ENCODE measurements around the gene CORT. TPM values are rescaled to one million over a fixed set of nuclear protein-coding genes. Genes with fewer than 3 reads are reported as not detected.

The CORT gene
- total and polyA plus RNA-seq, 2 of the 4 experiments (the other 2 are of a cell fraction): 0.10 TPM; not detected in 1

DNA sequence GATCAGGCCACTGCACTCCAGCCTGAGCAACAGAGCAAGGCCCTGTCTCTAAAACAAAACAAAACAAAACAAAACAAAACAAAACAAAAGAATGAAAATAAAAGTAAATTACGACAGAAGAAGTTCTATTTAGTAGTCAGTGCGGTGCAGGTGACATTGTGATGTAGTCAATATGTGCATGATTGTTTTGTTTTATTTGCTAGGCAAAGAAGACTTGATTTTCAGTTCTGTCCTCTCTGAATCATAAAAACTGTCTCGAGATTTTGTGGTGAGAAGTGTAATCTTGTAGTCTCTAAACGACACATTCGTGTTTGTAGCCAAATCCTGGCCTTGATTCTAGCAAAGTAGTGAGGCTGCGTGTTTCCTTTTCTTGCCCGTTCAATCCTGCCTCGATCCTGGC, 48.4 kb downstream of the CORT start:
- H3K9me3 ChIP-seq (ENCODE audit: control insufficient read depth, insufficient read depth, low read length): no peaks in the 10 kb centered on the region
- H3K4me1 ChIP-seq (ENCODE audit: control insufficient read depth, insufficient read depth, low read length): peaks cover 5% of the 10 kb centered on the region
- H3K27ac ChIP-seq (ENCODE audit: insufficient read depth, low read length): no peak overlapping the region
- H4K20me1 ChIP-seq (ENCODE audit: insufficient read depth, low read length): peaks cover 21% of the 10 kb centered on the region
- H3K9ac ChIP-seq (ENCODE audit: low read depth, low read length): no peak overlapping the region
- H2AK9ac ChIP-seq (replicated peaks; ENCODE audit: low read depth, low read length, poor library complexity): no peak overlapping the region
- POLR2A ChIA-PET (ENCODE audit: unreplicated experiment): no interaction called here
- no peaks in the 10 kb centered on the region for H3K27me3 ChIP-seq (ENCODE audit: control insufficient read depth, insufficient read depth, low read length)
- in situ Hi-C loops (cut with MboI; ENCODE audit: low sequenced_read_pairs): no loop called here
- BruUV-seq (replicated peaks): no TSS peak
- no peak overlapping the region for H2AK5ac ChIP-seq (ENCODE audit: low read depth, low read length)
- no peak overlapping the region for H3K4me3 ChIP-seq (ENCODE audit: insufficient read depth, low read depth, low read length)
- H2BK15ac ChIP-seq (ENCODE audit: low read depth, low read length): no peak overlapping the region
- no peak overlapping the region for H4K91ac ChIP-seq (ENCODE audit: insufficient read depth, low read depth, low read length)
- dilution Hi-C loops (cut with HindIII; ENCODE audit: low sequenced_read_pairs, unreplicated experiment): no loop called here
- no peak overlapping the region for H2AFZ ChIP-seq (replicated peaks; ENCODE audit: low read length, poor library complexity)
- H3K9me1 ChIP-seq (ENCODE audit: insufficient read depth, low read length): no peaks in the 10 kb centered on the region
- peaks cover 19 to 57% of the 10 kb centered on the region in 2 experiments for H3K79me1 ChIP-seq (ENCODE audit: low read depth in 1 of 2, low read length in 2 of 2)
- H3K56ac ChIP-seq (ENCODE audit: extremely low read depth, insufficient read depth, low read length): no peak overlapping the region
- no peak overlapping the region for H2BK5ac ChIP-seq (ENCODE audit: low read depth, low read length, poor library complexity, severe bottlenecking)
- CTCF ChIA-PET: interaction anchor here (1.4 kb wide), 1 partner anchor 9 kb away, joined by 5 read pairs; no protein-coding TSS in a partner anchor
- intact Hi-C loops (cut with micrococcal nuclease): no loop called here
- no peak overlapping the region for H3K18ac ChIP-seq (ENCODE audit: low read depth, low read length)
- H4K8ac ChIP-seq (ENCODE audit: low read depth in 2 of 2, low read length in 2 of 2): no peak overlapping the region
- no peak overlapping the region for H3K14ac ChIP-seq (replicated peaks; ENCODE audit: low read depth, low read length)
- no peak overlapping the region for H4K5ac ChIP-seq (ENCODE audit: low read depth, low read length)
- H3K36me3 ChIP-seq (ENCODE audit: control insufficient read depth, insufficient read depth, low read length): peaks cover 3% of the 10 kb centered on the region; the same call in 1 of the 2 replicates
- WGBS, 2 experiments (ENCODE audit: extremely low coverage in 2 of 2, insufficient read length in 1 of 2): 100% methylated on average over 1 of the region's 8 CpGs; no CpG with 5 or more reads in 1 of the 2 experiments
- DNase-seq (no peak), ATAC-seq (ENCODE audit: low read depth) (no peak)
- TF ChIP-seq MAZ (IDR thresholded peaks at IDR 0.05; ENCODE audit: borderline replicate concordance, low read depth, low read length): no peak
- TF ChIP-seq FOS (IDR thresholded peaks at IDR 0.05; ENCODE audit: low read depth, low read length): no peak
- no peak for TF ChIP-seq CEBPB (IDR thresholded peaks at IDR 0.05; ENCODE audit: low read depth, low read length)
- TF ChIP-seq, protein P1, sequence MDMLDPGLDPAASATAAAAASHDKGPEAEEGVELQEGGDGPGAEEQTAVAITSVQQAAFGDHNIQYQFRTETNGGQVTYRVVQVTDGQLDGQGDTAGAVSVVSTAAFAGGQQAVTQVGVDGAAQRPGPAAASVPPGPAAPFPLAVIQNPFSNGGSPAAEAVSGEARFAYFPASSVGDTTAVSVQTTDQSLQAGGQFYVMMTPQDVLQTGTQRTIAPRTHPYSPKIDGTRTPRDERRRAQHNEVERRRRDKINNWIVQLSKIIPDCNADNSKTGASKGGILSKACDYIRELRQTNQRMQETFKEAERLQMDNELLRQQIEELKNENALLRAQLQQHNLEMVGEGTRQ (IDR thresholded peaks at IDR 0.05; ENCODE audit: low read depth, low read length): no peak
- TF ChIP-seq RCOR1 (IDR thresholded peaks at IDR 0.05; ENCODE audit: insufficient replicate concordance, low read length): no peak
- TF ChIP-seq RFX5 (IDR thresholded peaks at IDR 0.05; ENCODE audit: low read depth, low read length): no peak
- TF ChIP-seq, protein P2, sequence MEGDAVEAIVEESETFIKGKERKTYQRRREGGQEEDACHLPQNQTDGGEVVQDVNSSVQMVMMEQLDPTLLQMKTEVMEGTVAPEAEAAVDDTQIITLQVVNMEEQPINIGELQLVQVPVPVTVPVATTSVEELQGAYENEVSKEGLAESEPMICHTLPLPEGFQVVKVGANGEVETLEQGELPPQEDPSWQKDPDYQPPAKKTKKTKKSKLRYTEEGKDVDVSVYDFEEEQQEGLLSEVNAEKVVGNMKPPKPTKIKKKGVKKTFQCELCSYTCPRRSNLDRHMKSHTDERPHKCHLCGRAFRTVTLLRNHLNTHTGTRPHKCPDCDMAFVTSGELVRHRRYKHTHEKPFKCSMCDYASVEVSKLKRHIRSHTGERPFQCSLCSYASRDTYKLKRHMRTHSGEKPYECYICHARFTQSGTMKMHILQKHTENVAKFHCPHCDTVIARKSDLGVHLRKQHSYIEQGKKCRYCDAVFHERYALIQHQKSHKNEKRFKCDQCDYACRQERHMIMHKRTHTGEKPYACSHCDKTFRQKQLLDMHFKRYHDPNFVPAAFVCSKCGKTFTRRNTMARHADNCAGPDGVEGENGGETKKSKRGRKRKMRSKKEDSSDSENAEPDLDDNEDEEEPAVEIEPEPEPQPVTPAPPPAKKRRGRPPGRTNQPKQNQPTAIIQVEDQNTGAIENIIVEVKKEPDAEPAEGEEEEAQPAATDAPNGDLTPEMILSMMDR (conservative IDR thresholded peaks at IDR 0.05; ENCODE audit: low read depth, low read length): no peak
- TF ChIP-seq POLR2A (IDR thresholded peaks at IDR 0.05; ENCODE audit: low read depth, low read length): no peak
- TF ChIP-seq NFE2L2 (IDR thresholded peaks at IDR 0.05; ENCODE audit: low read depth, low read length): no peak
- no peak for TF ChIP-seq RAD21 (IDR thresholded peaks at IDR 0.05; ENCODE audit: low read length)
- no peak for TF ChIP-seq CHD1 (IDR thresholded peaks at IDR 0.05; ENCODE audit: low read depth, low read length)
- H2BK120ac ChIP-seq (ENCODE audit: low read depth, low read length): no peak overlapping the region
- no peak overlapping the region for H3K23ac ChIP-seq (ENCODE audit: low read depth, low read length)
- no peak overlapping the region for H3K4ac ChIP-seq (ENCODE audit: low read depth, low read length)
- H3K4me2 ChIP-seq (ENCODE audit: low read depth, low read length): no peak overlapping the region
- no peak overlapping the region for H2BK20ac ChIP-seq (ENCODE audit: low read depth, low read length)
